K562 (cell line): ENCODE results near the gene LRRC25. TPM values are rescaled to one million over a fixed set of nuclear protein-coding genes. Genes with fewer than 3 reads are reported as not detected.
A peak's percentile ranks its signal among the peaks of the same experiment; 100 is the strongest.

Experiments used
- ARID1B ChIP-seq: fragments of 450-650 bp; IDR thresholded peaks from 2 replicates; pipeline ENCODE4 v1.6.1; 2016; ENCODE audit warnings: antibody characterized with exemption, mild to moderate bottlenecking, inconsistent platforms
- CHCHD3 ChIP-seq: fragments of 250-450 bp; sonication (Bioruptor Pico); IDR thresholded peaks from 2 replicates; pipeline ENCODE4 v2.1.2; 2022; ENCODE audit warnings: mild to moderate bottlenecking
- CHD2 ChIP-seq: IDR thresholded peaks from 2 replicates; pipeline ENCODE4 v1.6.1; 2011; ENCODE audit warnings: low read depth, low read length
- ELF4 ChIP-seq: fragments of 450-650 bp; formaldehyde crosslinking; IDR thresholded peaks from 2 replicates; pipeline ENCODE4 v1.4.0; 2022; ENCODE audit warnings: missing genetic modification characterization
- HEY1 ChIP-seq: fragments of 250-450 bp; sonication (Bioruptor Pico); IDR thresholded peaks from 2 replicates; pipeline ENCODE4 v1.5.0; 2020; ENCODE audit warnings: mild to moderate bottlenecking, moderate library complexity, borderline replicate concordance
- HMG20B ChIP-seq: fragments of 250-450 bp; sonication (Bioruptor Pico); IDR thresholded peaks from 2 replicates; pipeline ENCODE4 v1.5.0; 2021; ENCODE audit warnings: mild to moderate bottlenecking
- IRF2 ChIP-seq: sonication (generic); formaldehyde crosslinking; IDR thresholded peaks from 2 replicates; pipeline ENCODE4 v1.8.1; 2022; ENCODE audit warnings: mild to moderate bottlenecking, missing genetic modification reagents
- PHF21A ChIP-seq: fragments of 450-650 bp; IDR thresholded peaks from 2 replicates; pipeline ENCODE4 v1.6.1; 2017; ENCODE audit warnings: low read depth, borderline replicate concordance
- PYGO2 ChIP-seq: fragments of 450-650 bp; IDR thresholded peaks from 2 replicates; pipeline ENCODE4 v1.6.1; 2016; ENCODE audit warnings: mild to moderate bottlenecking, missing genetic modification characterization, moderate library complexity, missing compliant biosample characterization
- RREB1 ChIP-seq: fragments of 250-450 bp; sonication (Bioruptor Pico); IDR thresholded peaks from 2 replicates; pipeline ENCODE4 v1.4.0; 2020
- SIX5 ChIP-seq, 2 experiments: IDR thresholded peaks; 2 replicates each; pipeline ENCODE4 v1.6.1; 2011; ENCODE audit warnings: low read length in 2 of 2, borderline replicate concordance in 1 of 2, low read depth in 1 of 2, mild to moderate bottlenecking in 1 of 2, moderate library complexity in 1 of 2; ENCODE audit not compliant: insufficient read depth in 1 of 2
- SNAPC5 ChIP-seq: fragments of 250-450 bp; sonication (Bioruptor Pico); IDR thresholded peaks from 2 replicates; pipeline ENCODE4 v1.8.0; 2021; ENCODE audit warnings: moderate library complexity, mild to moderate bottlenecking, inconsistent platforms
- ZBTB26 ChIP-seq: fragments of 450-650 bp; formaldehyde crosslinking; IDR thresholded peaks from 2 replicates; pipeline ENCODE4 v1.4.0; 2022; ENCODE audit warnings: missing genetic modification characterization
- ZMIZ1 ChIP-seq, 2 experiments: fragments of 150-350 bp in 1 of 2; IDR thresholded peaks; 2 replicates each; pipeline ENCODE4 v1.6.1; 2012 to 2016; ENCODE audit warnings: low read depth in 2 of 2, low read length in 2 of 2, mild to moderate bottlenecking in 1 of 2, moderate library complexity in 1 of 2
- ZNF561 ChIP-seq: fragments of 450-650 bp; formaldehyde crosslinking; conservative IDR thresholded peaks from 2 replicates; pipeline ENCODE4 v1.4.0; 2020; ENCODE audit warnings: mild to moderate bottlenecking, moderate library complexity
- ZNF668 ChIP-seq: fragments of 250-450 bp; sonication (Bioruptor Pico); IDR thresholded peaks from 2 replicates; pipeline ENCODE4 v1.8.0; 2022; ENCODE audit warnings: mild to moderate bottlenecking, inconsistent platforms
- polyA plus RNA-seq, 8 experiments: library from polyadenylated mRNA; depleted of rRNA in 4 of 8; stranded (reverse) in 5 of 8; unstranded in 3 of 8; fragments of >200 nt; fragmentation: Nextera tagmentation in 2 of 8; fragmentation: Illumina TruSeq in 1 of 8; extraction: Ambion mirVana in 2 of 8; extraction: Trizol in 1 of 8; gene quantifications; 2 replicates each; pipeline versions ENCODE4 v1.2.1 to v1.2.3, GENCODE V29; 2011 to 2014; ENCODE audit warnings: inconsistent platforms in 1 of 8, missing spikeins in 1 of 8
- total RNA-seq, 7 experiments: library from RNA; depleted of rRNA in 6 of 7; stranded (reverse); fragments of >200 nt in 6 of 7; fragmentation: Illumina TruSeq in 2 of 7; extraction: Trizol in 2 of 7; gene quantifications; 2 replicates each; pipeline versions ENCODE4 v1.2.1 to v1.2.3, GENCODE V29; 2011 to 2021; ENCODE audit warnings: low replicate concordance in 1 of 7

Gene LRRC25
- total and polyA plus RNA-seq, 9 of the 15 experiments (the other 6 are each of a cell fraction or from before 2014, with no cell fraction given): 0.07 to 0.36 (median 0.10) TPM; not detected in 3

DNA sequence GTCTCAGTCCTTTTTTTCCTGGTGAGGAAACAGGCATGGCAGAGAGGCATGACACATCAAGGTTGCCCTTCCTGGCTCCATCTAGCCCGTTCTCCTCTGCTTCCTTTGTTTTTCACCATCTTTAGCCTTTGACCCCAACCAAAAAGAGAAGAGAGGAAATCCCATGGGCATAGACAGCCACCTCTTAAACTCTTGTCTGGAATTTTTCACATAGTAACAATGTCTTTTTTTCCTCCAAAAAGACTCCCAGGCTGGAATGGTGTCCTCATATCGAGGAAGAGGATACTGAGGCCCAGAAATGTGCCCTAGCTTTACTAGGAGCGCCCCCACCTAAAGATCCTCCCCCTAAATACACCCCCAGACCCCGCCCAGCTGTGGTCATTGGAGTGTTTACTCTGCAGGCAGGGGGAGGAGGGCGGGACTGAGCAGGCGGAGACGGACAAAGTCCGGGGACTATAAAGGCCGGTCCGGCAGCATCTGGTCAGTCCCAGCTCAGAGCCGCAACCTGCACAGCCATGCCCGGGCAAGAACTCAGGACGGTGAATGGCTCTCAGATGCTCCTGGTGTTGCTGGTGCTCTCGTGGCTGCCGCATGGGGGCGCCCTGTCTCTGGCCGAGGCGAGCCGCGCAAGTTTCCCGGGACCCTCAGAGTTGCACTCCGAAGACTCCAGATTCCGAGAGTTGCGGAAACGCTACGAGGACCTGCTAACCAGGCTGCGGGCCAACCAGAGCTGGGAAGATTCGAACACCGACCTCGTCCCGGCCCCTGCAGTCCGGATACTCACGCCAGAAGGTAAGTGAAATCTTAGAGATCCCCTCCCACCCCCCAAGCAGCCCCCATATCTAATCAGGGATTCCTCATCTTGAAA, 11.5 kb downstream of the LRRC25 start, which contains the start of gene GDF15 (continued):
- TF ChIP-seq PYGO2 (tag) (peak; percentile 16; the same call in 1 of the 2 replicates), ZMIZ1 (IDR thresholded peaks at IDR 0.05; ENCODE audit: low read depth in 2 of 2, low read length in 2 of 2) (peak in 1 of 2 experiments; percentile 93; a peak in 2 of 4 replicates), ZNF668 (no peak), SNAPC5 (CRISPR knock-in tag) (no peak), HMG20B (CRISPR knock-in tag) (no peak; the same call in 1 of the 2 replicates), RREB1 (CRISPR knock-in tag) (peak; percentile 41; the same call in 1 of the 2 replicates), CHCHD3 (CRISPR knock-in tag) (0 out of 2 replicates have a peak, but pooled peaks have one; percentile 61), PHF21A (no peak), IRF2 (CRISPR knock-in tag) (no peak), ELF4 (CRISPR knock-in tag) (no peak), HEY1 (CRISPR knock-in tag) (peak; percentile 5; the same call in 1 of the 2 replicates), ARID1B (peak; percentile 48; the same call in 1 of the 2 replicates), ZBTB26 (CRISPR knock-in tag) (no peak), CHD2 (no peak), ZNF561 (CRISPR knock-in tag) (no peak), SIX5 (IDR thresholded peaks at IDR 0.05; ENCODE audit: borderline replicate concordance in 1 of 2, insufficient read depth in 1 of 2, low read depth in 1 of 2, low read length in 2 of 2) (no peak)
